ENCODE data around the gene PPP2R5B.

PPP2R5B gene

GRCh38 chr11:64906314-64906635 is 18.2 kb upstream of the PPP2R5B start:
- no peak for DNase-seq (ENCODE audit: low read depth in 2 of 2)

DNA sequence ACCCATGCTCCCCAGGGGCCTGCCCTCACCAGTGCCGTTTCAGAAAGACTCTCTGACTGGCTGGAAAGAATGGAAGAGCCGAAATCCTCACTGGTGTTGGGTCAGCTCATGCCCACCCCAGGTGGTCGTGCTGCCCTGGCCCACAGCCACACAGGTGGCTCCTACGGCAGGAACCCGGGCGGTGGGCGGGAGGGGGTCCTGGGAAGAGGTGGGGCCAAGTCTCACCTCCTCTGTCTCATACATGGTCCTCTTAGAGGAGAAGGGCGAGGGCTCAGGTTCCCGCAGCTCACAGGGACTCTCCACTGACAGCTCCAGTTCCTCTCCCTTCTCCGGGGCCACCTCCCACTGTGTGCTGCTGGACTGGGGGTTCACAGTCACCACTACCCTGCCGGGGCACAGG is 15.7 kb upstream of the PPP2R5B start:
- DNase-seq (ENCODE audit: low read depth in 2 of 2), result no peak

DNA sequence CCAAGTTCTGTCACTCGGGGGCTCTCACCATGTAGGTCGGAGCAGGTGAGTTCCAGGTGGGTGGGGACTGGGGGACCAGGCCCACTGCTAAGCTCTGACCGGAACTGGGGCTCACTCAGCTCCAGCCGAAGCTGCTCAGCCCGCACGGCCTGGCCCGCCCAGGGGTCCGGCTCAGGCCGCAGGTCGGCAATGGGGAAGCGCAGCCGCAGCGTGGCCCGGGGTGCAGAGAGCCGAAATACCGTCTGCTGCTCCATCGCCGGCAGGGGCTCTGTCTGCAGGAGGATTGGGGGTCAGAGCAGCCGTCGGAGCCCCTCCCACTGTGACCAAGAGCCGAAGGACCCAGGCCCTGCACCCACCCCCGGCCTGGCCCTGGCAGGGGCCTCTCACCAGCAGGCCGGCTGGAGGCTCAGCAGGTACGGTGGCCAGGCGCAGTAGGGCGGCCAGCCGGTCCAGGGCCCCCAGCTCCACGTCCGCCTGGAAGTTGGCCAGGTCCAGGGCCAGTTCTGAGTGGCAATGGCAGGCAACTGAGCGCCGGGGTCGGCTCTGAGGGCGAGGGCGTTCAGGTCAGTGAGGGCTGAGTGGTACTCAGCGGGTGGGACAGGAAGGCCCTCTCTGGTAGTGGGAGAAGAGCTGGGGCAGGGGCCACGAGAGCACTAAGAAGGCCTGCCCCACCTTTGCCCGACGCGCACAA is 14.7 kb upstream of the PPP2R5B start:
- no peak for DNase-seq (ENCODE audit: low read depth in 2 of 2)

DNA sequence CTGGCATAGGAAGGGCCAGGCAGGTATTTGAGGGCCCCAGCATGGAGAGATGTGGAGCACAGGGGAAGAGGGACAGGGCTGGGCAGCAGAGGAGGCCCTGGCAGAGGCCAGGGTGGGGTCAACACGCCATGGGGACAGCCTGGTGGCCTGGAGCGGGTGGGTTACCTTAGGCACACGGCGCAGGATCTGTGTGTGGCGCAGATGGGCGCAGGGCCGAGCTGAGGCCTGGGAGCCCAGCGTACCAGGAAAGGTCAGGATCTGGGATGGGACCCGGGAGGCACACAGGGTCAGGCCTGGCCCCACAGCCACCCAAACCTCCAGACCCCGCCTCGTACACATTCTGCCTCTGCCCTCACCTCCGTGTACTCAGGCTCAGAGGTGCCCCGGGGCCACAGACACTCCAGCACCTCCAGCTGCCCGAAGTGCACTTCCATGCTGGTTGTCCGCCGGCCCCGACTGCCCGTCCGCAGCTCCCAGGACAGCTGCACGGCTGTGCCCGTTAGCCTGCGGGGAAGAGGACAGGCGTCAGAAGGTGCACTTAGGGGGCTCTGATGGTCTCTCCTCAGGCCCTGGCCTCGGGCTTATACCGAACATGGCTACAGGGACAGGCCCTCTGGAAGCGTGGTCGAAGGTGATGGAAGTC is 13.9 kb upstream of the PPP2R5B start:
- no peak for DNase-seq (ENCODE audit: low read depth in 2 of 2)

DNA sequence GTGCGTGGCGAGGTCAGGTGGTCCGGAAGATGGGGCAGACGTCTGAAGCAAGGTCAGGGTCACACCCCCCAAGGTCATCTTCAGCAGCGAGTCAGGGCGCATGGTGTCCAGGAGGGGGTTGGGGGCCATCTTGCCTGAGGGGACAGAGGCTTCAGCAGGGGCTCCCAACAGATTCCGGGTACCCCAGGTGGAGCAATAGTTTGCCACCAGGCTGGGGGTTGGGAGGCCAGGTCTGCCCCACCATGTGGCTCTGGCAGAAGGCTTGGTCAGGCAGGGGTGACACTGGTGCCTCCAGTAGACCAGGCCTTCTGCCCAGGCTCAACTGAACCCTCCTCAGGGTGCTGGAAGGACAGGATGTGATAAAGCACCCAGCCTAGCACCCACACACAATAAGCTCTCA is 13.3 kb upstream of the PPP2R5B start:
- DNase-seq (ENCODE audit: low read depth in 2 of 2), result no peak

GRCh38 chr11:64911689-64912088 is 12.8 kb upstream of the PPP2R5B start:
- DNase-seq (ENCODE audit: low read depth in 2 of 2), result no peak

GRCh38 chr11:64913171-64913727 is 11.2 kb upstream of the PPP2R5B start:
- no peak for DNase-seq (ENCODE audit: low read depth in 2 of 2)

- no peak for DNase-seq (ENCODE audit: low read depth in 2 of 2)
Observed at GRCh38 chr11:64914123-64914522, 10.4 kb upstream of the PPP2R5B start.

DNA sequence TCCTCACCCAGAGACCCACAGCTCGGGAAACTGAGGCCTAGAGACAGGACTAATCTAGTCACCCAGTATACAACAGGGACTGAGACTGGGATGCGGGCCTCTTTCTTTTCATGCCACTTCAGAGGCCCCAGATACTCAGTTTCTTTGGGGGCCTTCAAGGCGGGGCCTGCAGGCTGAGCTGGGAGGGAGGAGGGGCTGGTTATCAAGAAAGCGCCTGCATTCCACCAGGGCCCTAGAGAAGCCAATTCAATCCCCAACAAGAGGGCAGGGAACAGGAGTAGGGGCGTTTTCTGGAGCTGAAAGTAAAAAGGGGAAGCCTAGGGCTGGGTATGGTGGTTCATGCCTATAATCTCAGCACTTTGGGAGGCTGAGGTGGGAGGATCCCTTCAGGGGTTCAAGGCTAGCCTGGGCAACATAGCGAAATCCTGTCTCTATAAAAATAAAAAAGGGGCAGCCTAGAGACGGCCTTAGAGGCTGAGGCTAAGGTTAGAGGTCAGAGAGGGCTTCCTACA is 9.1 kb upstream of the PPP2R5B start:
- no peak for DNase-seq (ENCODE audit: low read depth in 2 of 2)

- peak; percentile 12 to 17 for DNase-seq (ENCODE audit: low read depth in 2 of 2)
Observed at GRCh38 chr11:64916040-64916774, 8.3 kb upstream of the PPP2R5B start.

GRCh38 chr11:64916775-64917662 is 7.5 kb upstream of the PPP2R5B start, which contains the start of gene ATG2A:
Gene ATG2A, minus strand, starts transcription at chr11:64917209. Its CDS starts 74 bp downstream, at chr11:64917135.
- DNase-seq (ENCODE audit: low read depth in 2 of 2), result peak; percentile 96 to 98

GRCh38 chr11:64917663-64917995 is 6.9 kb upstream of the PPP2R5B start:
- DNase-seq (ENCODE audit: low read depth in 2 of 2), result no peak

DNA sequence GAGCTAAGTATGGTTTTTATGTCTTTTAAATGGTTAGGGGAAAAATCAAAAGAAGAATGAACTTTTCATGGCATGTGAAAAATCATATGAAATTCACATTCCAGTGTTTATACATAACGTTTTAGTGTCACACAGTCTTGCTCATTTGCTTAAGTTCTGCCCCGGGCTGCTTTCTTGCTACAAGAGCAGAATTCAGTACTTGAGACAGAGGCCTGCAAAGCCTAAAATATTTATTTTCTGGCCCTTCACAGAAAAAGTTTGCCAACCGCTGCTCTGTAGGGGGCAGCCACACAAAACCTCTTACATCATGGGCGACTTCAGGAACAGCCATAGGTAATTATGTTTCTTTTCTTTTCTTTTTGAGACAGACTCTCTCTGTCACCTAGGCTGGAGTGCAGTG is 6.5 kb upstream of the PPP2R5B start:
- no peak for DNase-seq (ENCODE audit: low read depth in 2 of 2)

- DNase-seq (ENCODE audit: low read depth in 2 of 2), result no peak
Observed at GRCh38 chr11:64919627-64920026, 4.9 kb upstream of the PPP2R5B start.

- DNase-seq (ENCODE audit: low read depth in 2 of 2), result no peak
Observed at GRCh38 chr11:64920124-64920523, 4.4 kb upstream of the PPP2R5B start.

- DNase-seq (ENCODE audit: low read depth in 2 of 2), result no peak
Observed at GRCh38 chr11:64921384-64921783, 3.1 kb upstream of the PPP2R5B start.

DNA sequence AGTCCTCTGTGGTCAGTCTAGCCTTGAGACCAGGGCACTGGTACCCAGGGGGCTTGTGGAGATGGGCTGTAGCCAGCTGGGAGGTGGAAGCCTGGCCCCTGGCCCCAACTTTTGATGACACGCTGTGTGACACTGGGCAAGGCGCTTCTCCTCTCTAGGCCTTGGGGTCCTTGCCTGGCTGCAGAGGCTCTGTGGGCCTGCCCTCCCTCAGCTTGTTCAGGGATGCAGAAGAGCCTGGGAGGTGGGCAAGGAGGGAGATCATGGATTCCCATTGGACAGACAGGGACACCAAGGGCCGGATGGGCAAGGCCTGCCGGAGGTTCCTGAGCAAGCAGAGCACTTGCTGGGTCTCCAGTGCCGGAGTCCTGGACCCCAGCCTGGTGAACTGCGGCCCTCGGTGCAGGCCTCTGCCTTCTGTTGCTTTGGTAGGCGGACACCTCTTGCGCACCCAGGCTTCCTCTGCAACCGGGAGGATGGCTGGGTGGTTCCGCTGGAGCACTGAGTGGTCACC is 1.3 kb upstream of the PPP2R5B start:
- DNase-seq (ENCODE audit: low read depth in 2 of 2), result no peak

- DNase-seq (ENCODE audit: low read depth in 2 of 2), result no peak
Observed at GRCh38 chr11:64924910-64925284, 408 bp downstream of the PPP2R5B start.

DNA sequence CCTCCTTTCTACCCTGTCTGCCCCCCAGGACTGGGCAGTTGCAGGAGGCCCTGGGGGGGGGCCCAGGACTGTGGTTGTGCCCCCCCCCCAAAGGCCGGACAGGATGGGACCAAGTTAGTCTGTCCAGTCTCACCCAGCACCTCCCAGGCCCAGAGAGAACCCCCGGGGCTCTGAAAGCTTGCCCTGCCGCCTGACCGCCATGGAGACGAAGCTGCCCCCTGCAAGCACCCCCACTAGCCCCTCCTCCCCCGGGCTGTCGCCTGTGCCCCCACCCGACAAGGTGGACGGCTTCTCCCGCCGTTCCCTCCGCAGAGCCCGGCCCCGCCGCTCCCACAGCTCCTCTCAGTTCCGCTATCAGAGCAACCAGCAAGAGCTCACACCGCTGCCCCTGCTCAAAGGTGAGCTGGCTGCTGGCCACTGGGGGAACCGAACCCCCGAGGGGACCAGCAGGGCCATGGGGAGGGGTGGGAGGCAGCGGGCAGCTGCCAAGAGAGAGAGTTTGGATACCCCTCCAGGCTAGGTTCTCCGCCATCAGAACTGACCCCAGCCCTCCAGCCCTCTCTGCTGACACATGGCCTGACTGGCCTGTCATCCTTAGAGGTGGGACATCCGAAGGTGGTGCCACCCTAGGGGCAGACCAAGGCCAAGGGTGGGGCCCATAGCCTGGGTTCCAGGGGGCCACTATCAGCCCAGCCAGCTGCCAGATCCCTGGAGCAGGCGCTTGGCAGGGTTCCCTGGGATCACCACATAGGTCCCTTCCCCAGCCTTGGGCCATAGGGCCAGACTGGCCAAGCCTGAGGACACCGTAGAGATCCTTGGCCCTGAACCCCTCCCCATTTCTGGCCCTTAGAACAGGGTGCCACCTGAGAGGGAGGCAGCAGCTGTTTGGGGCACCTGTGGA is 1.3 kb downstream of the PPP2R5B start:
- DNase-seq (ENCODE audit: low read depth in 2 of 2), result no peak

GRCh38 chr11:64926689-64927088 is 2.2 kb downstream of the PPP2R5B start:
- no peak for DNase-seq (ENCODE audit: low read depth in 2 of 2)
